ENCODE measurements around the gene PLEKHM2.

PLEKHM2 gene

GRCh38 chr1:15755646-15756040 is 71.5 kb downstream of the PLEKHM2 start:
- H3K4me3 ChIP-seq = no peak overlapping the region
- DNase-seq (ENCODE audit: low spot score) = no peak
- no peak for TF ChIP-seq CTCF (IDR thresholded peaks at IDR 0.05)
- H3K27ac ChIP-seq = peak overlapping the region; percentile 99

- peak overlapping the region; percentile 99 for H3K27ac ChIP-seq
- H3K4me3 ChIP-seq = peak overlapping the region; percentile 99
- TF ChIP-seq CTCF (IDR thresholded peaks at IDR 0.05) = no peak
- DNase-seq (ENCODE audit: low spot score) = peak; percentile 80
Measured at GRCh38 chr1:15756143-15757015, 72.3 kb downstream of the PLEKHM2 start.

GRCh38 chr1:15757016-15757543 is 73.0 kb downstream of the PLEKHM2 start:
- DNase-seq (ENCODE audit: low spot score) = peak; percentile 77
- Histone ChIP-seq H3K27ac (peak overlapping the region; percentile 99), H3K4me3 (peak overlapping the region; percentile 99)
- TF ChIP-seq CTCF (IDR thresholded peaks at IDR 0.05) = no peak

- peak; percentile 76 for DNase-seq (ENCODE audit: low spot score)
- peak overlapping the region; percentile 99 for H3K4me3 ChIP-seq
- TF ChIP-seq CTCF (IDR thresholded peaks at IDR 0.05) = no peak
- peak overlapping the region; percentile 99 for H3K27ac ChIP-seq
Measured at GRCh38 chr1:15757575-15758342, 73.6 kb downstream of the PLEKHM2 start.

- Histone ChIP-seq H3K27ac (peak within 1 kb of the TSS; percentile 99), H3K4me3 (peak within 1 kb of the TSS; percentile 99)
- TF ChIP-seq CTCF (IDR thresholded peaks at IDR 0.05) = no peak
- no peak for DNase-seq (ENCODE audit: low spot score)
Measured at GRCh38 chr1:15758343-15758931, 74.3 kb downstream of the PLEKHM2 start, which contains the start of gene FBLIM1. Gene FBLIM1 (plus strand): TSS chr1:15758795. CDS start chr1:15764984, 6,189 bp downstream.

- no peak for TF ChIP-seq CTCF (IDR thresholded peaks at IDR 0.05)
- peak overlapping the region; percentile 99 for H3K4me3 ChIP-seq
- no peak for DNase-seq (ENCODE audit: low spot score)
- peak overlapping the region; percentile 99 for H3K27ac ChIP-seq
Measured at GRCh38 chr1:15758953-15759661, 75.0 kb downstream of the PLEKHM2 start.
